Neural cell (in vitro differentiated cells): ENCODE measurements around the gene SETD1A.
"Not testable (repeated sequence)": the region's sequence is repeated elsewhere in the genome, so short reads cannot be mapped to it uniquely, and the experiment has no call there.

Experiments used
- EP300 ChIP-seq: fragments of 450-650 bp; conservative IDR thresholded peaks from 2 replicates; pipeline ENCODE4 v1.6.1; 2014; ENCODE audit warnings: antibody characterized with exemption, mild to moderate bottlenecking, moderate library complexity; ENCODE audit not compliant: poor library complexity, severe bottlenecking
- EZH2 ChIP-seq: fragments of 200-600, 300-800 bp; shearing (Covaris generic), sonication (generic); IDR thresholded peaks from 2 replicates; pipeline ENCODE4 v1.6.1; 2014; ENCODE audit warnings: antibody characterized with exemption, low read length, borderline replicate concordance, mild to moderate bottlenecking; ENCODE audit not compliant: insufficient read depth, poor library complexity, severe bottlenecking
- POLR2AphosphoS5 ChIP-seq: IDR thresholded peaks from 2 replicates; pipeline ENCODE4 v1.6.1; 2012
- RAD21 ChIP-seq: fragments of 450-650 bp; conservative IDR thresholded peaks from 2 replicates; pipeline ENCODE4 v1.6.1; 2014; ENCODE audit warnings: antibody characterized with exemption, mild to moderate bottlenecking, moderate library complexity
- REST ChIP-seq: IDR thresholded peaks from 2 replicates; pipeline ENCODE4 v1.6.1; 2012; ENCODE audit warnings: borderline replicate concordance
- SMC3 ChIP-seq: fragments of 450-650 bp; conservative IDR thresholded peaks from 2 replicates; pipeline ENCODE4 v1.6.1; 2014; ENCODE audit warnings: antibody characterized with exemption, mild to moderate bottlenecking, moderate library complexity; ENCODE audit not compliant: poor library complexity
- TAF1 ChIP-seq: IDR thresholded peaks from 2 replicates; pipeline ENCODE4 v1.6.1; 2012; ENCODE audit warnings: low read depth
- TF ChIP-seq, protein P1 (sequence below): fragments of 450-650 bp; IDR thresholded peaks from 2 replicates; pipeline ENCODE4 v1.5.1; 2014; ENCODE audit warnings: antibody characterized with exemption, mild to moderate bottlenecking, moderate library complexity; ENCODE audit not compliant: poor library complexity, severe bottlenecking

- TF ChIP-seq, protein P1, sequence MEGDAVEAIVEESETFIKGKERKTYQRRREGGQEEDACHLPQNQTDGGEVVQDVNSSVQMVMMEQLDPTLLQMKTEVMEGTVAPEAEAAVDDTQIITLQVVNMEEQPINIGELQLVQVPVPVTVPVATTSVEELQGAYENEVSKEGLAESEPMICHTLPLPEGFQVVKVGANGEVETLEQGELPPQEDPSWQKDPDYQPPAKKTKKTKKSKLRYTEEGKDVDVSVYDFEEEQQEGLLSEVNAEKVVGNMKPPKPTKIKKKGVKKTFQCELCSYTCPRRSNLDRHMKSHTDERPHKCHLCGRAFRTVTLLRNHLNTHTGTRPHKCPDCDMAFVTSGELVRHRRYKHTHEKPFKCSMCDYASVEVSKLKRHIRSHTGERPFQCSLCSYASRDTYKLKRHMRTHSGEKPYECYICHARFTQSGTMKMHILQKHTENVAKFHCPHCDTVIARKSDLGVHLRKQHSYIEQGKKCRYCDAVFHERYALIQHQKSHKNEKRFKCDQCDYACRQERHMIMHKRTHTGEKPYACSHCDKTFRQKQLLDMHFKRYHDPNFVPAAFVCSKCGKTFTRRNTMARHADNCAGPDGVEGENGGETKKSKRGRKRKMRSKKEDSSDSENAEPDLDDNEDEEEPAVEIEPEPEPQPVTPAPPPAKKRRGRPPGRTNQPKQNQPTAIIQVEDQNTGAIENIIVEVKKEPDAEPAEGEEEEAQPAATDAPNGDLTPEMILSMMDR: not testable (repeated sequence)
- TF ChIP-seq REST, POLR2AphosphoS5, RAD21, EZH2, EP300, TAF1, SMC3: not testable (repeated sequence)
Observed at GRCh38 chr16:31011815-31012214, 54.3 kb downstream of the SETD1A start.
